OCI-LY3 (cell line): ENCODE data around the gene RAD21L1.
A peak's percentile ranks its signal among the peaks of the same experiment; 100 is the strongest.

Experiments
- H2AFZ ChIP-seq: fragments of 200-600, 300-600 bp; shearing (Covaris generic); 2 replicates; pipeline ENCODE4 v1.6.0; 2014; ENCODE audit warnings: antibody characterized with exemption, low read depth, low read length
- H3K27ac ChIP-seq: fragments of 200-600, 300-600 bp; sonication (generic); 2 replicates; pipeline ENCODE4 v1.5.1; 2014; ENCODE audit warnings: mild to moderate bottlenecking, low read length, moderate library complexity, mixed read lengths
- H3K27me3 ChIP-seq: fragments of 200-600, 300-600 bp; sonication (generic); 2 replicates; pipeline ENCODE4 v1.6.1; 2014; ENCODE audit warnings: low read depth, low read length, mixed read lengths
- H3K36me3 ChIP-seq: fragments of 200-600, 300-600 bp; sonication (generic); replicated peaks from 2 replicates; pipeline ENCODE3; 2014; ENCODE audit warnings: low read depth, low read length, mixed read lengths
- H3K4me1 ChIP-seq: fragments of 300-600, 200-600 bp; sonication (generic); 2 replicates; pipeline ENCODE4 v1.6.1; 2014; ENCODE audit warnings: low read length, mixed read lengths
- H3K4me2 ChIP-seq: fragments of 200-600, 300-600 bp; sonication (generic); 2 replicates; pipeline ENCODE4 v1.6.1; 2014; ENCODE audit warnings: low read length, mixed read lengths
- H3K4me3 ChIP-seq: fragments of 300-600, 200-600 bp; sonication (generic); 2 replicates; pipeline ENCODE4 v1.5.1; 2014; ENCODE audit warnings: antibody characterized with exemption, mild to moderate bottlenecking, low read length, moderate library complexity
- H3K79me2 ChIP-seq: fragments of 300-600, 200-600 bp; shearing (Covaris generic); 2 replicates; pipeline ENCODE4 v1.6.1; 2014; ENCODE audit warnings: mild to moderate bottlenecking, low read length, mixed read lengths
- H3K9ac ChIP-seq: fragments of 300-600, 200-600 bp; shearing (Covaris generic); 2 replicates; pipeline ENCODE4 v1.6.0; 2014; ENCODE audit warnings: mild to moderate bottlenecking, low read length, moderate library complexity
- H3K9me3 ChIP-seq: fragments of 200-600, 300-600 bp; shearing (Covaris generic); 2 replicates; pipeline ENCODE4 v1.6.1; 2014; ENCODE audit warnings: low read length, mixed read lengths; ENCODE audit not compliant: insufficient read depth
- H4K20me1 ChIP-seq: fragments of 200-600, 300-600 bp; sonication (generic); 2 replicates; pipeline ENCODE4 v1.6.1; 2016; ENCODE audit warnings: low read length, mixed read lengths; ENCODE audit not compliant: insufficient read depth
- EZH2phosphoT487 ChIP-seq: fragments of 200-600 bp; shearing (Covaris generic); IDR thresholded peaks from 2 replicates; pipeline ENCODE4 v1.6.1; 2018; ENCODE audit warnings: antibody characterized with exemption, mixed run types, low read depth
- TF ChIP-seq, protein P1 (sequence below): fragments of 200-600, 300-600 bp; sonication (generic); IDR thresholded peaks from 2 replicates; pipeline ENCODE4 v1.5.1; 2014; ENCODE audit warnings: antibody characterized with exemption, low read length, low read depth

Gene RAD21L1

GRCh38 chr20:1297486-1297885 is 71.6 kb downstream of the RAD21L1 start:
- Histone ChIP-seq H3K27ac (no peak overlapping the region), H3K27me3 (no peaks in the 10 kb centered on the region), H3K9me3 (no peaks in the 10 kb centered on the region), H3K9ac (no peak overlapping the region), H3K79me2 (no peaks in the 10 kb centered on the region), H3K4me1 (no peaks in the 10 kb centered on the region), H3K4me3 (no peak overlapping the region), H3K36me3 (no peaks in the 10 kb centered on the region), H3K4me2 (no peak overlapping the region), H4K20me1 (no peaks in the 10 kb centered on the region), H2AFZ (no peak overlapping the region)
- TF ChIP-seq EZH2phosphoT487: no peak
- TF ChIP-seq, protein P1, sequence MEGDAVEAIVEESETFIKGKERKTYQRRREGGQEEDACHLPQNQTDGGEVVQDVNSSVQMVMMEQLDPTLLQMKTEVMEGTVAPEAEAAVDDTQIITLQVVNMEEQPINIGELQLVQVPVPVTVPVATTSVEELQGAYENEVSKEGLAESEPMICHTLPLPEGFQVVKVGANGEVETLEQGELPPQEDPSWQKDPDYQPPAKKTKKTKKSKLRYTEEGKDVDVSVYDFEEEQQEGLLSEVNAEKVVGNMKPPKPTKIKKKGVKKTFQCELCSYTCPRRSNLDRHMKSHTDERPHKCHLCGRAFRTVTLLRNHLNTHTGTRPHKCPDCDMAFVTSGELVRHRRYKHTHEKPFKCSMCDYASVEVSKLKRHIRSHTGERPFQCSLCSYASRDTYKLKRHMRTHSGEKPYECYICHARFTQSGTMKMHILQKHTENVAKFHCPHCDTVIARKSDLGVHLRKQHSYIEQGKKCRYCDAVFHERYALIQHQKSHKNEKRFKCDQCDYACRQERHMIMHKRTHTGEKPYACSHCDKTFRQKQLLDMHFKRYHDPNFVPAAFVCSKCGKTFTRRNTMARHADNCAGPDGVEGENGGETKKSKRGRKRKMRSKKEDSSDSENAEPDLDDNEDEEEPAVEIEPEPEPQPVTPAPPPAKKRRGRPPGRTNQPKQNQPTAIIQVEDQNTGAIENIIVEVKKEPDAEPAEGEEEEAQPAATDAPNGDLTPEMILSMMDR: no peak

DNA sequence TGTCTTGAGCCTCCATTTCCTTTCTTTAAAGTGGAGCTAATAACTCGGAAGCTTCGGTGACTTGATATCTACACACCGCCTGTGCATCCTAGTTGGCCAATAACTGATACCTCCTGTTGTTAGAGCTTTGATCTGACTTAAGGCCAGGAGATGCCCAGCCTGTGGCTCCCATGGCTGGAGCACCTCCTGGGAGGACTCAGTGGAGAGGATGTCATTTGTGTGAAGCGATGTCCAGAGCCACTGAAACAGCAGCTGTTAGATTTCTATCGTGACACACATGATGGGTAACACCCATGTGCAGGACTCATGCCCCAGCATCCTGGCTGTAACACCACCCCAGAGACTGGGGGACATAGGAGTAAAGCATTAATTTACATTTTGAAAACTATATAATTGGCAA is 72.3 kb downstream of the RAD21L1 start:
- Histone ChIP-seq H4K20me1 (no peaks in the 10 kb centered on the region), H3K4me2 (no peak overlapping the region), H3K4me1 (no peaks in the 10 kb centered on the region), H3K27ac (no peak overlapping the region), H3K79me2 (no peaks in the 10 kb centered on the region), H3K36me3 (no peaks in the 10 kb centered on the region), H3K9me3 (no peaks in the 10 kb centered on the region), H3K4me3 (no peak overlapping the region), H2AFZ (no peak overlapping the region), H3K9ac (no peak overlapping the region), H3K27me3 (no peaks in the 10 kb centered on the region)
- TF ChIP-seq EZH2phosphoT487: no peak
- TF ChIP-seq, protein P1: no peak

- Histone ChIP-seq H3K27me3 (no peaks in the 10 kb centered on the region), H3K36me3 (no peaks in the 10 kb centered on the region), H3K4me1 (no peaks in the 10 kb centered on the region), H3K9ac (no peak overlapping the region), H3K9me3 (no peaks in the 10 kb centered on the region), H3K4me2 (no peak overlapping the region), H3K79me2 (no peaks in the 10 kb centered on the region), H4K20me1 (no peaks in the 10 kb centered on the region), H3K27ac (no peak overlapping the region), H2AFZ (no peak overlapping the region), H3K4me3 (no peak overlapping the region)
- TF ChIP-seq, protein P1: no peak
- no peak for TF ChIP-seq EZH2phosphoT487
Measured at GRCh38 chr20:1298888-1299511, 73.2 kb downstream of the RAD21L1 start.

GRCh38 chr20:1299522-1299921 is 73.7 kb downstream of the RAD21L1 start:
- Histone ChIP-seq H4K20me1 (no peaks in the 10 kb centered on the region), H3K27me3 (no peaks in the 10 kb centered on the region), H3K9ac (no peak overlapping the region), H2AFZ (no peak overlapping the region), H3K4me3 (no peak overlapping the region), H3K27ac (no peak overlapping the region), H3K36me3 (no peaks in the 10 kb centered on the region), H3K4me1 (no peaks in the 10 kb centered on the region), H3K9me3 (no peaks in the 10 kb centered on the region), H3K79me2 (no peaks in the 10 kb centered on the region), H3K4me2 (no peak overlapping the region)
- TF ChIP-seq, protein P1: peak; percentile 39
- TF ChIP-seq EZH2phosphoT487: no peak
